CD8-positive, alpha-beta memory T cell (primary cell): ENCODE measurements around the gene AJAP1. TPM values are rescaled to one million over a fixed set of nuclear protein-coding genes. Genes with fewer than 3 reads are reported as not detected.

Experiments used
- CTCF ChIA-PET: fragments of 350-600 bp; sonication (Branson Sonifier 250); formaldehyde crosslinking; loops from one replicate; lab custom pipeline; 2021; ENCODE audit warnings: antibody characterized with exemption; lab: Charles Lee
- POLR2A ChIA-PET: fragments of 350-600 bp; sonication (Branson Sonifier 250); formaldehyde crosslinking; loops from one replicate; lab custom pipeline; 2021; ENCODE audit warnings: antibody characterized with exemption; lab: Charles Lee
- DNase-seq, 5 donors: peaks; one replicate each; pipeline versions ENCODE4 v3.0.0 to v3.0.0-alpha.2; 2020 to 2022; ENCODE audit warnings: mixed read lengths in 1 of 5
- H3K27ac ChIP-seq: one replicate; pipeline ENCODE4 v1.7.0; 2013; ENCODE audit warnings: low read depth, mild to moderate bottlenecking, low read length, moderate library complexity
- H3K27me3 ChIP-seq: 2 replicates; pipeline ENCODE4 v1.7.0; 2013; ENCODE audit warnings: low read length, mild to moderate bottlenecking; ENCODE audit not compliant: insufficient read depth, poor library complexity, severe bottlenecking
- H3K36me3 ChIP-seq: 2 replicates; pipeline ENCODE4 v1.7.0; 2013; ENCODE audit warnings: mild to moderate bottlenecking, low read length, moderate library complexity; ENCODE audit not compliant: insufficient read depth
- H3K4me1 ChIP-seq: 2 replicates; pipeline ENCODE4 v1.7.0; 2013; ENCODE audit warnings: mild to moderate bottlenecking, low read length, moderate library complexity; ENCODE audit not compliant: insufficient read depth
- H3K4me3 ChIP-seq: 2 replicates; pipeline ENCODE4 v1.7.0; 2013; ENCODE audit warnings: mild to moderate bottlenecking, low read length
- H3K9me3 ChIP-seq: 2 replicates; pipeline ENCODE4 v1.7.0; 2013; ENCODE audit warnings: mild to moderate bottlenecking, low read length
- H3K27ac Mint-ChIP-seq, 8 donors: one replicate each; pipeline ENCODE4 v1.8.0; 2020 to 2021; ENCODE audit warnings: mixed read lengths in 8 of 8, mild to moderate bottlenecking in 6 of 8, inconsistent platforms in 3 of 8, moderate library complexity in 3 of 8
- H3K27me3 Mint-ChIP-seq, 2 donors: one replicate each; pipeline ENCODE4 v1.8.0; 2020 to 2021; ENCODE audit warnings: mixed read lengths in 2 of 2, mild to moderate bottlenecking in 1 of 2, moderate library complexity in 1 of 2
- H3K36me3 Mint-ChIP-seq, 3 donors: one replicate each; pipeline ENCODE4 v1.8.0; 2020 to 2021; ENCODE audit warnings: mixed read lengths in 3 of 3, inconsistent platforms in 1 of 3, mild to moderate bottlenecking in 1 of 3
- H3K4me1 Mint-ChIP-seq, 3 donors: one replicate each; pipeline ENCODE4 v1.8.0; 2020 to 2021; ENCODE audit warnings: mixed read lengths in 3 of 3, inconsistent platforms in 1 of 3, mild to moderate bottlenecking in 1 of 3
- H3K4me3 Mint-ChIP-seq, 7 donors: one replicate each; pipeline ENCODE4 v1.8.0; 2020 to 2021; ENCODE audit warnings: mixed read lengths in 7 of 7, mild to moderate bottlenecking in 6 of 7, moderate library complexity in 4 of 7, inconsistent platforms in 2 of 7
- H3K9me3 Mint-ChIP-seq, 5 donors: one replicate each; pipeline ENCODE4 v1.8.0; 2020 to 2022; ENCODE audit warnings: mixed read lengths in 5 of 5, mild to moderate bottlenecking in 3 of 5, moderate library complexity in 2 of 5, inconsistent platforms in 1 of 5
- polyA plus RNA-seq: library from polyadenylated mRNA; unstranded; fragments of 300-500 nt; fragmentation: Illumina TruSeq; gene quantifications from one replicate; pipeline ENCODE4 v1.2.3, GENCODE V29; 2021
- total RNA-seq, 2 experiments: library from RNA; stranded (reverse); gene quantifications; one replicate each; pipeline ENCODE4 v1.2.3, GENCODE V29; 2021

Gene AJAP1
- total and polyA plus RNA-seq, 3 experiments from 2014 or later, result not detected

DNA sequence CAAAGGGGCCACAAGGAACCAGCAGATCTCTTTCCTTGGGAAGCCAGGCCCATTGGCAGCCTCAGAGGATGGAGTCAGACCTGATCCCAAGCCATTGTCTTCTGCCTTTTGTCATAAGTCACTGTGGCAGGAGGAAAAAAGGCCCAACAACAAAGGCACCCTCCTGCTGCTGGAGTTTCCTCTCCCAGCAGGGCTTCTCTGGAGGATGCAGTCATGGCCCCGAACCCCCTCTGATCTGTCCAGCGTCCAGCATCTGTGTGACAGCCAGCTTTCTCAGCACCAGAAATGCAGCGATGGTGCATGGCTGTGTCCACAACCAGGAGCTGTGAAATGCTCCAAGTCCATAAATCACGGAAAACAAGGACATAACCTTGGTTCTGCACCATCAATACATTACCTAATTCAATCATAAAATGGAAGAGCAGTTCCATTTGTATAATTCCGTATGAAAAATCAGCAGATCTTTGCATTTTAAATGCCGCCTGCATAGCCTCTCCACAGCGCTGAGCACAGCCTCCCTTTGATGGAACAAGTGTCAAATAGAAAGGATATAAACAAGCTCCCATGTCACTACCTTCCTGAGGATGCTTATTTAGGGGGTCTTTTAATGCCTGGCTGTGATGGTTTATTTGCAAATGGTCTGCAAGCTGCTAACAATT is 30.6 kb downstream of the AJAP1 start:
- ChIA-PET CTCF (no interaction called here), POLR2A (no interaction called here)
- Histone ChIP-seq H3K27me3 (no peaks in the 10 kb centered on the region), H3K4me1 (no peaks in the 10 kb centered on the region), H3K36me3 (no peaks in the 10 kb centered on the region), H3K4me3 (no peak overlapping the region), H3K27ac (no peak overlapping the region), H3K9me3 (no peaks in the 10 kb centered on the region)
- DNase-seq, result no peak
- Mint-ChIP-seq H3K9me3 (peaks cover 0 to 8% (median 2%) of the 10 kb centered on the region in 5 donors), H3K36me3 (peaks cover 0 to 2% (median 0%) of the 10 kb centered on the region in 3 donors), H3K27me3 (peaks cover 2 to 24% of the 10 kb centered on the region in 2 donors), H3K27ac (no peak overlapping the region), H3K4me1 (no peaks in the 10 kb centered on the region), H3K4me3 (no peak overlapping the region)

GRCh38 chr1:4685523-4685865 is 31.1 kb downstream of the AJAP1 start:
- no peaks in the 10 kb centered on the region for H3K4me1 Mint-ChIP-seq
- peaks cover 2 to 24% of the 10 kb centered on the region in 2 donors for H3K27me3 Mint-ChIP-seq
- no peak overlapping the region for H3K27ac Mint-ChIP-seq
- Histone ChIP-seq H3K4me3 (no peak overlapping the region), H3K9me3 (no peaks in the 10 kb centered on the region), H3K27me3 (no peaks in the 10 kb centered on the region), H3K36me3 (no peaks in the 10 kb centered on the region), H3K4me1 (no peaks in the 10 kb centered on the region), H3K27ac (no peak overlapping the region)
- POLR2A ChIA-PET, result no interaction called here
- H3K36me3 Mint-ChIP-seq, result peaks cover 0 to 2% (median 0%) of the 10 kb centered on the region in 3 donors
- H3K9me3 Mint-ChIP-seq, result peaks cover 0 to 5% (median 2%) of the 10 kb centered on the region in 5 donors
- CTCF ChIA-PET, result no interaction called here
- DNase-seq, result no peak
- no peak overlapping the region for H3K4me3 Mint-ChIP-seq

- no peak overlapping the region for H3K4me3 Mint-ChIP-seq
- peaks cover 2 to 24% of the 10 kb centered on the region in 2 donors for H3K27me3 Mint-ChIP-seq
- H3K9me3 Mint-ChIP-seq, result peaks cover 0 to 2% (median 0%) of the 10 kb centered on the region in 5 donors
- H3K4me1 ChIP-seq, result no peaks in the 10 kb centered on the region
- H3K36me3 Mint-ChIP-seq, result no peaks in the 10 kb centered on the region
- H3K27ac Mint-ChIP-seq, result no peak overlapping the region
- no peak for DNase-seq
- H3K27ac ChIP-seq, result no peak overlapping the region
- H3K4me1 Mint-ChIP-seq, result no peaks in the 10 kb centered on the region
- H3K27me3 ChIP-seq, result no peaks in the 10 kb centered on the region
- ChIA-PET CTCF (interaction anchor here (0.7 kb wide), 1 partner anchor 58 kb away, joined by 3 read pairs; no protein-coding TSS in a partner anchor), POLR2A (no interaction called here)
- no peak overlapping the region for H3K4me3 ChIP-seq
- no peaks in the 10 kb centered on the region for H3K9me3 ChIP-seq
- H3K36me3 ChIP-seq, result no peaks in the 10 kb centered on the region
Observed at GRCh38 chr1:4687943-4688342, 33.5 kb downstream of the AJAP1 start.

GRCh38 chr1:4689271-4689935 is 35.0 kb downstream of the AJAP1 start:
- Mint-ChIP-seq H3K9me3 (peaks cover 0 to 2% (median 0%) of the 10 kb centered on the region in 5 donors), H3K4me1 (no peaks in the 10 kb centered on the region), H3K36me3 (no peaks in the 10 kb centered on the region), H3K27ac (no peak overlapping the region), H3K27me3 (peaks cover 0 to 24% of the 10 kb centered on the region in 2 donors), H3K4me3 (no peak overlapping the region)
- no peaks in the 10 kb centered on the region for H3K9me3 ChIP-seq
- no peaks in the 10 kb centered on the region for H3K36me3 ChIP-seq
- DNase-seq, result no peak
- CTCF ChIA-PET, result no interaction called here
- H3K4me1 ChIP-seq, result no peaks in the 10 kb centered on the region
- no peak overlapping the region for H3K4me3 ChIP-seq
- H3K27ac ChIP-seq, result no peak overlapping the region
- POLR2A ChIA-PET, result no interaction called here
- H3K27me3 ChIP-seq, result no peaks in the 10 kb centered on the region

DNA sequence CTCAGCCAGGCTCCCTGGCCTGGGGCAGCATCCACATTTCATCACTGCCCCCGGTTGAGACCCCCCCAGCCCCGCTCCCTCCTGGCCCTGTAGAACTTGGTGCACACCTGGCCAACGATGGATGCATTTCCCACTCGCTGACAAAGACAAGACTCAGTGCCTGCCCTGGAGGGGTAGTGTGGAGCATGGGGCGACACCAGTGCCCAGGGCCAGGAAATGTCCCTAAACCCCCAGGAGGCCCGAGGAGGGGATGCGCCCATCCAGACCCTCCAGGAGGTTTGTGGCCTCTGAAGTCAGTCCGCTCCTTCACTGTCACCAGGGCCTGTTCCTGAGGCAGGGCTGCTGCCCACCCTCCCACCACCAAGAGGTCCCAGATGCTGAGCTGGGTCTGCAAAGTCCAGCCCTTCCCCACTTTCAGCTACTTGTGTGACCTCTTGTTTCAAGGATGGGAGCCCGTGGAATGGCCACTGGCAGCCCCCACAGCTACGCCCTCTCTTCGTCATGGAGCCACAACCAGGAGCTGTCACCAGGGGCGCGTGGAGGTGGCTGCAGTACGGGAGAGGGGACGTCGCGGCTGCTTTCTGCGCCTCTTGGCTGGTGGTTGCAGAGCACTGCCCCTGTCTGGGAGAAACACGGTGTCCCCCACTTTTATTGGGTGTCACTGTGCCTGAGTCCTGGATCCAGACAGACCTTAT is 35.7 kb downstream of the AJAP1 start:
- Mint-ChIP-seq H3K27me3 (peaks cover 0 to 19% of the 10 kb centered on the region in 2 donors), H3K27ac (no peak overlapping the region), H3K4me1 (no peaks in the 10 kb centered on the region), H3K36me3 (no peaks in the 10 kb centered on the region), H3K4me3 (no peak overlapping the region), H3K9me3 (peaks cover 0 to 2% (median 0%) of the 10 kb centered on the region in 5 donors)
- H3K36me3 ChIP-seq, result no peaks in the 10 kb centered on the region
- H3K4me1 ChIP-seq, result no peaks in the 10 kb centered on the region
- ChIA-PET CTCF (no interaction called here), POLR2A (no interaction called here)
- no peak overlapping the region for H3K27ac ChIP-seq
- no peaks in the 10 kb centered on the region for H3K9me3 ChIP-seq
- H3K4me3 ChIP-seq, result no peak overlapping the region
- DNase-seq, result no peak
- H3K27me3 ChIP-seq, result no peaks in the 10 kb centered on the region

GRCh38 chr1:4690951-4691675 is 36.7 kb downstream of the AJAP1 start:
- no peak overlapping the region for H3K4me3 Mint-ChIP-seq
- Histone ChIP-seq H3K27ac (no peak overlapping the region), H3K4me3 (no peak overlapping the region), H3K27me3 (no peaks in the 10 kb centered on the region), H3K9me3 (no peaks in the 10 kb centered on the region), H3K36me3 (no peaks in the 10 kb centered on the region), H3K4me1 (no peaks in the 10 kb centered on the region)
- peaks cover 0 to 2% (median 0%) of the 10 kb centered on the region in 5 donors for H3K9me3 Mint-ChIP-seq
- peaks cover 0 to 15% of the 10 kb centered on the region in 2 donors for H3K27me3 Mint-ChIP-seq
- ChIA-PET POLR2A (no interaction called here), CTCF (no interaction called here)
- H3K36me3 Mint-ChIP-seq, result no peaks in the 10 kb centered on the region
- DNase-seq, result no peak
- H3K4me1 Mint-ChIP-seq, result no peaks in the 10 kb centered on the region
- H3K27ac Mint-ChIP-seq, result no peak overlapping the region

GRCh38 chr1:4691766-4692405 is 37.5 kb downstream of the AJAP1 start:
- H3K9me3 ChIP-seq, result no peaks in the 10 kb centered on the region
- no peak overlapping the region for H3K4me3 ChIP-seq
- H3K4me1 Mint-ChIP-seq, result no peaks in the 10 kb centered on the region
- no peak overlapping the region for H3K27ac Mint-ChIP-seq
- peaks cover 2 to 7% of the 10 kb centered on the region in 2 donors for H3K27me3 Mint-ChIP-seq
- no peaks in the 10 kb centered on the region for H3K36me3 ChIP-seq
- CTCF ChIA-PET, result no interaction called here
- POLR2A ChIA-PET, result no interaction called here
- no peak for DNase-seq
- H3K36me3 Mint-ChIP-seq, result no peaks in the 10 kb centered on the region
- peaks cover 0 to 2% (median 0%) of the 10 kb centered on the region in 5 donors for H3K9me3 Mint-ChIP-seq
- no peaks in the 10 kb centered on the region for H3K27me3 ChIP-seq
- H3K4me3 Mint-ChIP-seq, result no peak overlapping the region
- no peak overlapping the region for H3K27ac ChIP-seq
- no peaks in the 10 kb centered on the region for H3K4me1 ChIP-seq
